MCF 10A (cell line): Measurements from ENCODE around the gene KIAA1614. TPM values are rescaled to one million over a fixed set of nuclear protein-coding genes. Genes with fewer than 3 reads are reported as not detected.
A peak's percentile ranks its signal among the peaks of the same experiment; 100 is the strongest.

Source experiments
- BruUV-seq: library from RNA; stranded (reverse); fragments of 400-500 nt; replicated peaks from 2 replicates; lab custom pipeline; 2021; lab: Mats Ljungman, UMichigan
- CTCF ChIA-PET: fragments of 300-600 bp; sonication (Branson Sonifier 250); formaldehyde crosslinking; extraction: SDS; loops from one replicate; lab custom pipeline; 2021; ENCODE audit warnings: antibody characterized with exemption, inconsistent platforms; lab: Yijun Ruan, JAX
- POLR2A ChIA-PET: fragments of 300-600, 350-650 bp; sonication (Branson Sonifier 250); formaldehyde crosslinking; extraction: SDS; loops from one replicate; lab custom pipeline; 2020; ENCODE audit warnings: antibody characterized with exemption, inconsistent platforms; lab: Yijun Ruan, JAX
- DNase-seq: peaks from one replicate; pipeline ENCODE4 v3.0.0-alpha.2; 2018; ENCODE audit not compliant: unreplicated experiment
- H3K27ac Mint-ChIP-seq: one replicate; pipeline ENCODE4 v1.8.0; 2022; ENCODE audit warnings: mild to moderate bottlenecking, low read depth, mixed read lengths; ENCODE audit not compliant: unreplicated experiment
- H3K27me3 Mint-ChIP-seq: one replicate; pipeline ENCODE4 v1.8.0; 2022; ENCODE audit warnings: mixed read lengths; ENCODE audit not compliant: insufficient read depth, unreplicated experiment
- H3K36me3 Mint-ChIP-seq: one replicate; pipeline ENCODE4 v1.8.0; 2022; ENCODE audit warnings: mild to moderate bottlenecking, moderate library complexity, mixed read lengths; ENCODE audit not compliant: insufficient read depth, unreplicated experiment
- H3K4me1 Mint-ChIP-seq: one replicate; pipeline ENCODE4 v1.8.0; 2022; ENCODE audit warnings: mixed read lengths; ENCODE audit not compliant: insufficient read depth, unreplicated experiment
- H3K4me3 Mint-ChIP-seq: one replicate; pipeline ENCODE4 v1.8.0; 2022; ENCODE audit warnings: mild to moderate bottlenecking, moderate library complexity, mixed read lengths; ENCODE audit not compliant: unreplicated experiment
- H3K9me3 Mint-ChIP-seq: one replicate; pipeline ENCODE4 v1.8.0; 2022; ENCODE audit warnings: mixed read lengths; ENCODE audit not compliant: unreplicated experiment
- intact Hi-C: fragments of 100-400 bp; cut with micrococcal nuclease; formaldehyde crosslinking; loops from 2 replicates; pipeline ENCODE4 v1.14.1; 2022
- total RNA-seq: library from RNA; stranded (reverse); gene quantifications from 2 replicates; pipeline ENCODE4 v1.2.3, GENCODE V29; 2022
- TF ChIP-seq, protein P1 (sequence below): fragments of 200-600 bp; IDR thresholded peaks from one replicate; pipeline ENCODE4 v1.8.0; 2022; ENCODE audit warnings: antibody characterized with exemption, mild to moderate bottlenecking; ENCODE audit not compliant: unreplicated experiment

KIAA1614 gene
- total RNA-seq, 1 experiment from 2014 or later, result 1.1 TPM

DNA sequence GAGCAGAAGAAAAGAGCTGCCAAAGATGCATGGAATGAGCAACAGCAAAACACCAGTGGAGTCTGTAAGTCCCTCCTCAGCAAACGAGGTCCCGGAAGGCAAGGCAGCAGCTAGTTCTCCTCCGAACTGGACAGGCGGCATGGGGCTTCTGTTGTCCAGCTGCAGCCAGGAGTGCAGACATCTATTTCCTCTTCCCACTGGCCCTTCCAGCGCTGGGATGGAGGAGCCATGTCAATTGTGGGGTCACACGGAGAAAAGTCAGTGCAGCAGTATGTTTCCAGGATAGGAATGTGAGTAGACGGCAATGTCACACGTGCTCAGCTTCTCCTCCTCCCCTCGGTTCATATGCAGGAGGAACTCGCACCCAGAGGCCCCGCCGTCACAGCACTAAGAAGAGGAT lies 63.5 kb downstream of the KIAA1614 start:
- ChIA-PET CTCF (interaction anchor here (0.6 to 2.0 kb wide), 11 partner anchors 9 to 789 kb away, joined by 3 to 8 read pairs (median 5); no protein-coding TSS in a partner anchor), POLR2A (interaction anchor here (0.6 to 2.1 kb wide), 6 partner anchors 10 to 168 kb away, joined by 3 to 6 read pairs (median 4); partner anchors contain the start of genes MR1 and STX6)
- no peak overlapping the region for H3K27ac Mint-ChIP-seq
- peaks cover 5% of the 10 kb centered on the region for H3K4me1 Mint-ChIP-seq
- TF ChIP-seq, protein P1, sequence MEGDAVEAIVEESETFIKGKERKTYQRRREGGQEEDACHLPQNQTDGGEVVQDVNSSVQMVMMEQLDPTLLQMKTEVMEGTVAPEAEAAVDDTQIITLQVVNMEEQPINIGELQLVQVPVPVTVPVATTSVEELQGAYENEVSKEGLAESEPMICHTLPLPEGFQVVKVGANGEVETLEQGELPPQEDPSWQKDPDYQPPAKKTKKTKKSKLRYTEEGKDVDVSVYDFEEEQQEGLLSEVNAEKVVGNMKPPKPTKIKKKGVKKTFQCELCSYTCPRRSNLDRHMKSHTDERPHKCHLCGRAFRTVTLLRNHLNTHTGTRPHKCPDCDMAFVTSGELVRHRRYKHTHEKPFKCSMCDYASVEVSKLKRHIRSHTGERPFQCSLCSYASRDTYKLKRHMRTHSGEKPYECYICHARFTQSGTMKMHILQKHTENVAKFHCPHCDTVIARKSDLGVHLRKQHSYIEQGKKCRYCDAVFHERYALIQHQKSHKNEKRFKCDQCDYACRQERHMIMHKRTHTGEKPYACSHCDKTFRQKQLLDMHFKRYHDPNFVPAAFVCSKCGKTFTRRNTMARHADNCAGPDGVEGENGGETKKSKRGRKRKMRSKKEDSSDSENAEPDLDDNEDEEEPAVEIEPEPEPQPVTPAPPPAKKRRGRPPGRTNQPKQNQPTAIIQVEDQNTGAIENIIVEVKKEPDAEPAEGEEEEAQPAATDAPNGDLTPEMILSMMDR, result no peak
- H3K36me3 Mint-ChIP-seq, result peaks cover 96% of the 10 kb centered on the region
- H3K4me3 Mint-ChIP-seq, result no peak overlapping the region
- intact Hi-C loops, result no loop called here
- no TSS peak for BruUV-seq
- no peak for DNase-seq
- H3K9me3 Mint-ChIP-seq, result no peaks in the 10 kb centered on the region
- H3K27me3 Mint-ChIP-seq, result no peaks in the 10 kb centered on the region

DNA sequence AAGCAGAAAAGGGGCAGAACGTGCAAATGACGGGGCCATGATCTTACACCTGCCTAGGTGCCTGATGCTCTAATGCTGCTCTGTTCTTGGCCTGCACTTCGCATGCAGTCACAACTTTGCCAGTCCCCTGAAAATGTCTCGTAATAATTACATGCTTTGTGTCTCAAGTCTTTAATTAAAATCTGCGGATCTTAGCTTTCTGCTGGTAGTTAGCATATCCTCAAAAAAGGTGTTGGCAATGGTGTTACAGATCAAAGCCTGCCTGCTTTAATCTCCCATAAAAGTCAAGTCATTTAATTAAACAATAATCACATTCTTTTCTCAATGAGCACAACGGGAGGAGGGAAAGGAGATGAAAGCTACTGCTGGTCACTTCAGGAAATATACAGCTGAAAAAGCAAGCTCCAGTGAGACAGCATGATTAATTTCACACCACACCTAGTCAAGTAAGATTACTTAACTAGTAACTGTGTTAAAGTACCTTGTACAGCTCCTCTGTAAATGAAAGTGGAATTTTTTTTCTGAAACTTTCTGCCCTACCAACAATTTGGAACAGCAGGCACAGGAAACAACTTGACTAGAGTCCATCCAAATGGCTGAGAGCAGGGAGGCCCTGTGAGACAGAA lies 64.1 kb downstream of the KIAA1614 start:
- no peak overlapping the region for H3K27ac Mint-ChIP-seq
- H3K4me1 Mint-ChIP-seq, result peaks cover 5% of the 10 kb centered on the region
- no peaks in the 10 kb centered on the region for H3K9me3 Mint-ChIP-seq
- TF ChIP-seq, protein P1, result no peak
- no peaks in the 10 kb centered on the region for H3K27me3 Mint-ChIP-seq
- POLR2A ChIA-PET, result interaction anchor here (0.6 to 2.1 kb wide), 5 partner anchors 9 to 167 kb away, joined by 3 to 5 read pairs (median 3); partner anchors contain the start of gene MR1
- CTCF ChIA-PET, result interaction anchor here (0.6 to 2.0 kb wide), 3 partner anchors 14 to 690 kb away, joined by 3 to 8 read pairs (median 5); no protein-coding TSS in a partner anchor
- no peak for DNase-seq
- peaks cover 96% of the 10 kb centered on the region for H3K36me3 Mint-ChIP-seq
- intact Hi-C loops, result no loop called here
- H3K4me3 Mint-ChIP-seq, result no peak overlapping the region
- no TSS peak for BruUV-seq

DNA sequence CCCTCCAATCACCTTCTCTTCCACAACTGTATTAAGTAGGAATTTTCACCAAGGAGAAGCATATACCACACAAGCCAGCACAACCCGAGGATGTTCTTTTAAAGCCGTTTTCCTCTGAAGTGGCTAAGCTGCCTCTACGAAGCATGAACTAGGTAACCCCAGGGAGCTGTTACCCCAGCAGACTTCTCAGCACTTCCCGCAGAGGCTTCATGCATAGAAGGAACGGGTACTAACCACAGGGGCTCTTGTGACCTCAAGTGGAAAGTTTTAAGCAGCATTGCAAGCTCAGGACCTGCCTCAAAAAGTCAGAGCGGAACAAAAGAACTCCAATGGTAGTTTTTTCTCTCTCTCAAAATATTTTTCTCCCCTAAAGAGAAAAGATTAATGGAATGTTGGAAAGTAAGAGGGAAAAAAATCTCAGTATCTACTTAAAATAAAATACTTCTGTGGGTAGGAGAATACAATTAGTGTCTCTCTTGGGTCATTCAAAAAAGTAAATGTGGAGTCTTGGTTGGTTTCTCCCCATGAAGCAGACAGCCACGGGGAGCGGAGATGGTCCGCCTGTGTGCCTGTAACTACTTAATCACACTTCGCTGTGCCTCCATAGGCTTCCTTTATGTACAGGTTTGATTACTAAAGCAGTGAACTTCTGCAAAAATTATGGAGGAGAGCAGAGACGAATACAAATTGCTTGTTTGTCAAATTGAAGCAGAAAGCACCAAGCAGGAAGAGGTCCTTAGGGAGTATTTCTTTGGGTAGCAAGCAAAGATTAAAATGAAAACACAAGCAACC lies 69.1 kb downstream of the KIAA1614 start:
- Mint-ChIP-seq H3K9me3 (no peaks in the 10 kb centered on the region), H3K4me3 (no peak overlapping the region)
- no peak for DNase-seq

More for the DNA sequence above, 69.1 kb downstream of the KIAA1614 start:
- no TSS peak for BruUV-seq
- ChIA-PET POLR2A (no interaction called here), CTCF (interaction anchor here (0.6 kb wide), 1 partner anchor 104 kb away, joined by 3 read pairs; no protein-coding TSS in a partner anchor)
- peaks cover 5% of the 10 kb centered on the region for H3K4me1 Mint-ChIP-seq
- H3K36me3 Mint-ChIP-seq, result peaks cover 99% of the 10 kb centered on the region
- H3K27me3 Mint-ChIP-seq, result no peaks in the 10 kb centered on the region
- peak overlapping the region; percentile 29 for H3K27ac Mint-ChIP-seq
- TF ChIP-seq, protein P1, result no peak
- intact Hi-C loops, result no loop called here
